ENCODE measurements around the gene CLPTM1L.

The CLPTM1L gene

GRCh38 chr5:1272201-1272600 lies 72.7 kb downstream of the CLPTM1L start:
- DNase-seq (ENCODE audit: low read depth) = no peak
- H3K4me3 ChIP-seq (ENCODE audit: low read length) = no peak overlapping the region
- TF ChIP-seq, protein P1, sequence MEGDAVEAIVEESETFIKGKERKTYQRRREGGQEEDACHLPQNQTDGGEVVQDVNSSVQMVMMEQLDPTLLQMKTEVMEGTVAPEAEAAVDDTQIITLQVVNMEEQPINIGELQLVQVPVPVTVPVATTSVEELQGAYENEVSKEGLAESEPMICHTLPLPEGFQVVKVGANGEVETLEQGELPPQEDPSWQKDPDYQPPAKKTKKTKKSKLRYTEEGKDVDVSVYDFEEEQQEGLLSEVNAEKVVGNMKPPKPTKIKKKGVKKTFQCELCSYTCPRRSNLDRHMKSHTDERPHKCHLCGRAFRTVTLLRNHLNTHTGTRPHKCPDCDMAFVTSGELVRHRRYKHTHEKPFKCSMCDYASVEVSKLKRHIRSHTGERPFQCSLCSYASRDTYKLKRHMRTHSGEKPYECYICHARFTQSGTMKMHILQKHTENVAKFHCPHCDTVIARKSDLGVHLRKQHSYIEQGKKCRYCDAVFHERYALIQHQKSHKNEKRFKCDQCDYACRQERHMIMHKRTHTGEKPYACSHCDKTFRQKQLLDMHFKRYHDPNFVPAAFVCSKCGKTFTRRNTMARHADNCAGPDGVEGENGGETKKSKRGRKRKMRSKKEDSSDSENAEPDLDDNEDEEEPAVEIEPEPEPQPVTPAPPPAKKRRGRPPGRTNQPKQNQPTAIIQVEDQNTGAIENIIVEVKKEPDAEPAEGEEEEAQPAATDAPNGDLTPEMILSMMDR (IDR thresholded peaks at IDR 0.05; ENCODE audit: insufficient read depth, low read depth, low read length, missing control alignments) = no peak

DNA sequence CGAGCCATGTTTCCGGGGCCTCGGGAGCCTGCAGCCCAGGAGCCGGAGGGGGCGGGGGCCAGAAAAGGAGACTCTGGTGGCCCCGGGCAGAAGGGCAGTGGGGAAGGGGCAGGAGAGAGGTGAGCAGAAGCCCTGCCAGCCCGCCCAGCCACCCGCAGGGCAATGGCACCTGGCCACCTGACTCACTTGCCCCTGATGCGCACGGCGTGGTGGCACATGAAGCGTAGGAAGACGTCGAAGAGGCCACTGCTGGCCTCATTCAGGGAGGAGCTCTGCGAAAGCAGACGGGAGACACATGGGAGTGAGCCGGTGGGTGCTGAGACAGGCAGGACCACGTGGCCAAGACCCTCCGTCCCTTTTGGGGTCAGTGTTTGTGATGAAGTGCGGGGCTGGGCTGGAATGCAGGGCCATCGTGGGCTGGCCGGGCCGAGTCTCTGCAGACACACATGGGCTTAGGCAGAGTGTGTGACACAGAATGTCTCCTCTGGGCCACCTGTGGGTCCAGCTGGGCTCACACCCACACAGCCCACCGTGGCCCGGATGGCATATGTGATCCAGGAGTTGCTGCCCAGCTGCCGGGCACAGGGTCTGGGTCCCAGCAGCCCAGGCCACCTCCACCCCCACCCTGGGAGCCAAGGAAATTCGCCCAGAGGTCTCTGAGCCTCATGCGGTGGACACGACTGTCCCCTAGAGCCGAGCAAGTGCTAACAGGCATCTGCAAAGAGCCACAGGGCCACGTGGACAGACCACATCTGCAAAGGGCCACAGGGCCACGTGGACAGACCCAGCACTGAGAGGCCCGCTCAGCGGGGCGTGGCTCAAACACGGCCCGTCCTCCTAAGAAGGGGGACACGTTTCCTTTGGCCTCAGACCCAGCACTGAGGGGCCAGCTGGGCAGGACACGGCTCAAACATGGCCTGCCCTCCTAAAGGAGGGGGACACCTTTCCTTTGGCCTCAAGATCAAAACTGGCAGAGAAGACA lies 73.7 kb downstream of the CLPTM1L start:
- TF ChIP-seq, protein P1 (IDR thresholded peaks at IDR 0.05; ENCODE audit: insufficient read depth, low read depth, low read length, missing control alignments) = no peak
- H3K4me3 ChIP-seq (ENCODE audit: low read length) = no peak overlapping the region
- no peak for DNase-seq (ENCODE audit: low read depth)

- TF ChIP-seq, protein P1 (IDR thresholded peaks at IDR 0.05; ENCODE audit: insufficient read depth, low read depth, low read length, missing control alignments) = no peak
- no peak overlapping the region for H3K4me3 ChIP-seq (ENCODE audit: low read length)
- DNase-seq (ENCODE audit: low read depth) = no peak
Observed at GRCh38 chr5:1270426-1270825, 74.5 kb downstream of the CLPTM1L start.

DNA sequence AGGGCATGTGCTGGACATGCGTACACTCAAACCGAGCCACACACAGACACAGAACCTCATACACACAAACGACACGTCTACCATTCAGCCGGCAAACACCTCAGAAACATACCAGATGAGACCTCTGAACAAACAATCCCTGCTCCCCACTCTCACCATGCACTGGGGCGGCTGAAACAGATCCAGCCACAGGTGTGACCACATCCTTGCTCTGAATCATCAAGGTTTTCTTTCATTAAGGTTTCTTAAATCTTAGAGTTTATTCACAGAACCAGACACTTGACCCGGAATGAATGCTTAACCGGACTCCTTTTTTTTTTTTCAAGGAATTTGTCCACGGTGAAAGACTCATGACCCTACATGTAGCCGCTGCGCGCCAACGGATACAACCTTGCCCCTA lies 76.2 kb downstream of the CLPTM1L start:
- no peak overlapping the region for H3K4me3 ChIP-seq (ENCODE audit: low read length)
- no peak for DNase-seq (ENCODE audit: low read depth)
- TF ChIP-seq, protein P1 (IDR thresholded peaks at IDR 0.05; ENCODE audit: insufficient read depth, low read depth, low read length, missing control alignments) = no peak

DNA sequence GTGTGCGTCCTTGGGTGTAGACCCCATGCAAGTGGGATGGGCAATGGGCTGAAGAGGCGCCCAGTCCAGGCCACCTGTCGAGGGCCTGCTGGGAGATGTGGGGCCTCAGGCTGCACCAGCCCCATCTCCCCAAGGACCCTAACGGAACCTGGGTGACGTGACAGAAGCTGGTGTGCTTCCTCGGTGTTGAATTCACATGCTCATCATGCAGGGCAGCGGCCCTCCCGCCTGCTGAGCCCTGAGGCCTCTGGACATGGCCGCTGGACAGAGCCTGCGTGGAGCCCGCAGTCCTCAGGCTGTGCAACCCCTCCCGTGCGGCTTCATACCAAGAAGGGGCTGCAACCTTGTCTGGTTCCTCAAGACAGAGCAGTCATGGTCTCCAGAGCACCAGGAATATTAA lies 76.8 kb downstream of the CLPTM1L start:
- H3K4me3 ChIP-seq (ENCODE audit: low read length) = no peak overlapping the region
- TF ChIP-seq, protein P1 (IDR thresholded peaks at IDR 0.05; ENCODE audit: insufficient read depth, low read depth, low read length, missing control alignments) = no peak

More for the DNA sequence above, 76.8 kb downstream of the CLPTM1L start:
- no peak for DNase-seq (ENCODE audit: low read depth)
